Activated CD8-positive, alpha-beta T cell treated with anti-CD3 and anti-CD28 coated beads, Interleukin-2, amount 10 ng/mL, durations not matched to agents 7 days and 5 days (primary cell): Measurements from ENCODE around the gene PRPF6. TPM values are rescaled to one million over a fixed set of nuclear protein-coding genes. Genes with fewer than 3 reads are reported as not detected.
"Not testable (repeated sequence)": the region's sequence is repeated elsewhere in the genome, so short reads cannot be mapped to it uniquely, and the experiment has no call there.

Experiments used
- ATAC-seq: fragments of 150-1000 bp; cut with Tn5 transposase; one replicate; pipeline ENCODE4 v1.10.0; 2021; ENCODE audit warnings: moderate library complexity
- CTCF ChIA-PET: fragments of 350-600 bp; sonication (Branson Sonifier 250); formaldehyde crosslinking; loops from one replicate; lab custom pipeline; 2021; ENCODE audit warnings: antibody characterized with exemption; lab: Charles Lee
- POLR2A ChIA-PET: fragments of 350-600 bp; sonication (Branson Sonifier 250); formaldehyde crosslinking; loops from one replicate; lab custom pipeline; 2021; ENCODE audit warnings: antibody characterized with exemption; lab: Charles Lee
- DNase-seq: peaks from one replicate; pipeline ENCODE4 v3.0.0-alpha.2; 2020
- H3K27ac Mint-ChIP-seq: one replicate; pipeline ENCODE4 v1.8.0; 2021; ENCODE audit warnings: mild to moderate bottlenecking, mixed read lengths
- H3K27me3 Mint-ChIP-seq: one replicate; pipeline ENCODE4 v1.8.0; 2021; ENCODE audit warnings: low read depth, mixed read lengths
- H3K36me3 Mint-ChIP-seq: one replicate; pipeline ENCODE4 v1.8.0; 2021; ENCODE audit warnings: low read depth, mixed read lengths
- H3K4me1 Mint-ChIP-seq: one replicate; pipeline ENCODE4 v1.8.0; 2021; ENCODE audit warnings: low read depth, mixed read lengths
- H3K4me3 Mint-ChIP-seq: one replicate; pipeline ENCODE4 v1.8.0; 2021; ENCODE audit warnings: mild to moderate bottlenecking, mixed read lengths
- H3K9me3 Mint-ChIP-seq: one replicate; pipeline ENCODE4 v1.8.0; 2022; ENCODE audit warnings: mixed read lengths; ENCODE audit not compliant: insufficient read depth
- total RNA-seq, 2 experiments: library from RNA; stranded (reverse); gene quantifications; one replicate each; pipeline ENCODE4 v1.2.3, GENCODE V29; 2021

PRPF6 gene
- total RNA-seq, 2 experiments from 2014 or later = 64.7 to 68.3 TPM

DNA sequence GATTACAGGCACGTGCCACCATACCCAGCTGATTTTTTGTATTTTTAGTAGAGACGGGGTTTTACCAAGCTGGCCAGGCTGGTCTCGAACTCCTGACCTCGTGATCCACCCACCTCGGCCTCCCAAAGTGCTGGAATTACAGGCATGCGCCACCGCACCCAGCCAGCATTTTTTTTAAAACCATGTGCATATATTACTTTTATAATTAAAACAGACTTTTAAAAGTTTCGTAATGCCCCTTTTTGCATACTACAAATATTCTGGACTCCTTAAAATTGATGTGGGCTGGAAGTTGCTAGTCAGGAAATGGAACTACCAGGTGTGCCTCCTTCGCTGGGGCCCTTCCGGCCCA lies 9.0 kb upstream of the PRPF6 start:
- not testable (repeated sequence) for H3K4me3 Mint-ChIP-seq, DNase-seq, H3K27me3 Mint-ChIP-seq, ATAC-seq, H3K9me3 Mint-ChIP-seq, H3K27ac Mint-ChIP-seq
- POLR2A ChIA-PET = interaction anchor here (1.1 kb wide), 1 partner anchor 10 kb away, joined by 3 read pairs; no protein-coding TSS in a partner anchor
- peaks cover 26% of the 10 kb centered on the region for H3K36me3 Mint-ChIP-seq
- peaks cover 42% of the 10 kb centered on the region for H3K4me1 Mint-ChIP-seq
- CTCF ChIA-PET = interaction anchor here (2.4 kb wide), 1 partner anchor 435 kb away, joined by 10 read pairs; the partner anchor contains the start of gene PTK6

DNA sequence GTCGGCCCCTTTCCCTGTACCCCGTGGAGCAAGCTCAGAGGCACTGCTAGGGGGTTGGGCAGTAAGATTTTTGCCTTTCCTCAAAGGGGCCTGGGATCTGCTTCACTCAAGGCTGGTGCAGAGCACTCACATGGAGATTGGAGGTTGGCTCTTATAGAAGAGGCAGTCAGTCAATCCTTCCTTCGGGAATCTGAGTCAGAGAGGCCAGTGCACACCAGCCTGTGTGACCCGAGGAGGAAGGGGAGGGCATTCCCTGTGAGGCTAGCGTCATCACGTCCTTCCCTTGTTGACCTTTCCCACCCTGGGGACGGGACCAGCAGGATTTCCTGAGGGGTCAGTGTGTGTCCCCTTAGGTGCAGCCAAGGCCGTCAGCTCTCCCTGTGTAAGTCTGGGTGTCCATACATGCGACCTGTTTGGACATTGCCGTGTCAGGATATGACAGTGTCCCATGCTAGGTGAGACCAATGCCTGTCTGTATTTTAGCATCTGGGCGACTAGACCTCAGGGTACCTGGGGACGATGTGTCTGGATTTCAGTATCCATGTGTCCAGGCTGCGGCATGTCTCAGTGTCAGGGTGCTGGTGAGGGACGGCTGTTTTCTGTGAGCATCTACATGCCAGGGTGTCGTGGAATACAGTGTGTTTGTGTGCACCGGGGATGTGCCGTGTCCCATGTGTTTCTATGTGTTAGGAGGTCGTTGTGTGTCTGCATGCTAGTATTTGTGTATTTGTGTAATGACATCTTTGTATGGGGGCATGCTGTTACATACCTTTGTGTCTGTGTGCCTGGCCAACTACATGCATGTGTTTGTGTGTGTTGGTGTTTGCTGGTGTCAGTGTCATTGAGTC lies 8.4 kb upstream of the PRPF6 start:
- Mint-ChIP-seq H3K36me3 (peaks cover 28% of the 10 kb centered on the region), H3K4me3 (no peak overlapping the region), H3K4me1 (peaks cover 48% of the 10 kb centered on the region), H3K9me3 (no peaks in the 10 kb centered on the region), H3K27me3 (no peaks in the 10 kb centered on the region), H3K27ac (no peak overlapping the region)
- ChIA-PET POLR2A (interaction anchor here (1.1 kb wide), 1 partner anchor 9 kb away, joined by 3 read pairs; no protein-coding TSS in a partner anchor), CTCF (interaction anchor here (0.7 to 3.7 kb wide), 6 partner anchors 10 to 435 kb away, joined by 3 to 17 read pairs (median 8); partner anchors contain the start of genes C20orf204, PTK6 and UCKL1)
- DNase-seq (no peak), ATAC-seq (no peak)

DNA sequence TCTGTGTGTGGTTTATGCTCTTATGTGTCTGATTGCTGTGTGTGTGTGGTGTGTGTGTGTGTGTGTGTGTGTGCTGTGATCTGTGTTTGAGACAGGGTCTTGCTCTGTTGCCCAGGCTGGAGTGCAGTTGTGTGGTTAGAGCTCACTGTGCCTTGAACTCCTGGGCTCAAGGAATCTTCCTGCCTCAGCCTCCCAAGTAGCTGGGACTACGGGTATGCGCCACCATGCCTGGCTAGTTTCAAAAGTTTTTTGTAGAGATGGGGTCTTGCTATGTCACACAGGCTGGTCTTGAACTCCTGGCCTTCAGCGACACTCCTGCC lies 7.8 kb upstream of the PRPF6 start:
- CTCF ChIA-PET = interaction anchor here (0.7 to 3.7 kb wide), 11 partner anchors 9 to 455 kb away, joined by 3 to 17 read pairs (median 8); partner anchors contain the start of genes C20orf204, PTK6 and UCKL1
- ATAC-seq (no peak), DNase-seq (no peak)
- peaks cover 23% of the 10 kb centered on the region for H3K36me3 Mint-ChIP-seq
- no peak overlapping the region for H3K4me3 Mint-ChIP-seq
- no peak overlapping the region for H3K27ac Mint-ChIP-seq
- POLR2A ChIA-PET = interaction anchor here (1.1 kb wide), 1 partner anchor 9 kb away, joined by 3 read pairs; no protein-coding TSS in a partner anchor
- H3K4me1 Mint-ChIP-seq = peaks cover 54% of the 10 kb centered on the region
- no peaks in the 10 kb centered on the region for H3K9me3 Mint-ChIP-seq
- H3K27me3 Mint-ChIP-seq = no peaks in the 10 kb centered on the region

DNA sequence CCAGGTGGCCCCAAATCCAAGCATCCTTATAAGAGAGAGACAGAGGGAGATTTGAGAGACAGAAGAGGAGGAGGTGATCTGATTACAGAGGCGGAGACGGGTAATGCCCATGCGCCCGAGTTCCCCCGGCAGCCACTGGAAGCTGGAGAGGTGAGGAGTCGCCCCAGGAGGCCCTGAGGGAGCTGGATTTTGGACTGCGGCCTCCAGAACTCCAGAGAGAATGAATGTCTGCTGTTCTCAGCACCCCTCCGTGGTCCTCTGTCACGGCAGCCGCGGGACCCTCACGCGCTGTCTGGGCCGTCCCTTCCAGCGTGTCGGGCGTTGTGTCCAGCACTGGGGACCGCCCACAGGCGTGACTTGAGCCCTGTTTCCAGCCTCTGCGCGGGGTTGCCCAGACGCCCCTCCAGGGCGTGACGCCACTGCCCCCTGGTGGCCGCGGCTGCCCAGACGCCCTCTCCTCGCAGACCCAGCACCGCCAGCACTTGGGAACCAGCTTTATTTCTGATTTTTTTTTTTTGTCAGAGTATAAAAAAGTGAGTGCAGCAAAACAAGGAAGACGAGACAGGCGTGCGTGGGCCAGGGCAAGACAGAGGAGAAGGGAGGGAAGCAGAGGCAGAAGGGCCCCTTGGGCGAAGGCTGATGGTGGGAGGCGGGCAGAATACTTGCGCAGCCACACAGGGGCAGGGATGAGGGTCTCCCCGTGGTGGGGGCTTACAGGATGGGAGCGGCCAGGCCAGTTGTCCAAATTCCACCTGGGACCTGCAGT lies 7.1 kb upstream of the PRPF6 start:
- H3K36me3 Mint-ChIP-seq = peaks cover 20% of the 10 kb centered on the region
- no peaks in the 10 kb centered on the region for H3K27me3 Mint-ChIP-seq
- peaks cover 52% of the 10 kb centered on the region for H3K4me1 Mint-ChIP-seq
- ATAC-seq (peak; percentile 54), DNase-seq (peak; percentile 79)
- H3K4me3 Mint-ChIP-seq = no peak overlapping the region
- H3K27ac Mint-ChIP-seq = no peak overlapping the region
- CTCF ChIA-PET = interaction anchor here (0.6 to 3.7 kb wide), 22 partner anchors 12 to 456 kb away, joined by 3 to 17 read pairs (median 3); partner anchors contain the start of genes ARFRP1, C20orf204, PPDPF and PTK6
- POLR2A ChIA-PET = no interaction called here
- H3K9me3 Mint-ChIP-seq = no peaks in the 10 kb centered on the region

DNA sequence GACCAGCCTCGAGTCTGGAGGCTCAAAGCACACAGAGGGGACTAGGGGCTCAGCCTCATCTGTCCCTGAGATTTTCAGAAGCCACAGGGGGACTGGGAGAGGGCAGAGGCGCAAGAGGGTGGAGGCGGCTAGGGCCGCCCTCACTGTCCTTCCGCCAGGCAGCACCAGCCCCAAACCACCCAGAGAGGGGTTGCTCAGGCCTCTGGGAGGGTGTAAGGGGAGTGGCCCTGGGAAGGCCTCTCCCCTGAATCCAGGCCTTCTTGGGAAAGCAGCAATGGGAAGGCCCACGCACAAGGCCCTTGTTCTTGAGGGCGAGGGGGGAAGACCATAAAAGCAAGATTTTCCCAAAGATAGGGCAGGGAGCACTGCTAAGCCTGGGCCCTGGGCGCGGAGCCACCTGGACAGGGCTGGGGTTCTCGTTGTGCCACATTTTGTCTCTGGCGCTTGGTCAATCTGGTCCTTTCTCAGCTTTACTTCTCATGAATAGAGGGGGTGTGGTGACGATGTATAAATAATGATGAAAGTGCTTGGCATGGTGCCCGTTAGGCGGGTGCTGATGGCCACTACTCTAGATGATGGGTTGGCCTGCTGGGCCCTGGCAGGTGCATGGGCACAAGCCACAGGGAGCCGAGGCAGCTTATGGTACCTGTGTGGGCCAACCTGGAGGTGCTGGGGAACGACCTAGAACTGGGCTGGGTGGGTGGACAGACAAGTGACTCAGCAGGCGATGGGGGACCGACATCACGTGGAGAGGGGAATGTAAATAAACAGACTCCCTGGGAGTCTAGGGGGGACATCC lies 6.3 kb upstream of the PRPF6 start:
- H3K36me3 Mint-ChIP-seq = peaks cover 20% of the 10 kb centered on the region
- no peaks in the 10 kb centered on the region for H3K27me3 Mint-ChIP-seq
- no peak for ATAC-seq
- no peaks in the 10 kb centered on the region for H3K9me3 Mint-ChIP-seq
- no peak overlapping the region for H3K27ac Mint-ChIP-seq
- H3K4me3 Mint-ChIP-seq = no peak overlapping the region
- ChIA-PET POLR2A (interaction anchor here (0.8 kb wide), 1 partner anchor 18 kb away, joined by 3 read pairs; the partner anchor contains the start of gene UCKL1), CTCF (interaction anchor here (0.6 to 3.7 kb wide), 19 partner anchors 12 to 454 kb away, joined by 3 to 17 read pairs (median 4); partner anchors contain the start of genes ARFRP1, C20orf204, PPDPF and PTK6)
- peaks cover 50% of the 10 kb centered on the region for H3K4me1 Mint-ChIP-seq
- no peak for DNase-seq

DNA sequence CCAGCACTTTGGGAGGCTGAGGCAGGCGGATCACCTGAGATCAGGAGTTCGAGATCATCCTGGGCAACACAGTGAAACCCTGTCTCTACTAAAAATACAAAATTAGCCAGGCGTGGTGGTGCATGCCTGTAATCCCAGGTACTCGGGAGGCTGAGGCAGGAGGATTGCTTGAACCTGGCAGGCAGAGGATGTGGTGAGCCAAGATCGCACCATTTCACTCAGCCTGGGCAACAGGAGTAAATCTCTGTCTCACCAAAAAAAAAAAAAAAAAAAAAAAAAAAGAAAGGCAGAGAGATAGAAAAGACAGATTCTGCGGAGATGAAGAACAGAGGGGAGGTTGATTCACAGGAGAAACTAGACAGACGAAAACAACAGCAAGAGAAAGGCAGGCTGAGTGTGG lies 4.4 kb upstream of the PRPF6 start:
- DNase-seq, H3K27me3 Mint-ChIP-seq, ATAC-seq, H3K9me3 Mint-ChIP-seq: not testable (repeated sequence)
- Mint-ChIP-seq H3K27ac (peak overlapping the region; percentile 83), H3K4me3 (peak overlapping the region; percentile 30), H3K4me1 (peaks cover 58% of the 10 kb centered on the region), H3K36me3 (peaks cover 20% of the 10 kb centered on the region)
- ChIA-PET POLR2A (interaction anchor here (2.0 kb wide), 1 partner anchor 62 kb away, joined by 13 read pairs; no protein-coding TSS in a partner anchor), CTCF (interaction anchor here (1.7 to 3.7 kb wide), 2 partner anchors 62 kb away, joined by 17 to 20 read pairs; no protein-coding TSS in a partner anchor)

DNA sequence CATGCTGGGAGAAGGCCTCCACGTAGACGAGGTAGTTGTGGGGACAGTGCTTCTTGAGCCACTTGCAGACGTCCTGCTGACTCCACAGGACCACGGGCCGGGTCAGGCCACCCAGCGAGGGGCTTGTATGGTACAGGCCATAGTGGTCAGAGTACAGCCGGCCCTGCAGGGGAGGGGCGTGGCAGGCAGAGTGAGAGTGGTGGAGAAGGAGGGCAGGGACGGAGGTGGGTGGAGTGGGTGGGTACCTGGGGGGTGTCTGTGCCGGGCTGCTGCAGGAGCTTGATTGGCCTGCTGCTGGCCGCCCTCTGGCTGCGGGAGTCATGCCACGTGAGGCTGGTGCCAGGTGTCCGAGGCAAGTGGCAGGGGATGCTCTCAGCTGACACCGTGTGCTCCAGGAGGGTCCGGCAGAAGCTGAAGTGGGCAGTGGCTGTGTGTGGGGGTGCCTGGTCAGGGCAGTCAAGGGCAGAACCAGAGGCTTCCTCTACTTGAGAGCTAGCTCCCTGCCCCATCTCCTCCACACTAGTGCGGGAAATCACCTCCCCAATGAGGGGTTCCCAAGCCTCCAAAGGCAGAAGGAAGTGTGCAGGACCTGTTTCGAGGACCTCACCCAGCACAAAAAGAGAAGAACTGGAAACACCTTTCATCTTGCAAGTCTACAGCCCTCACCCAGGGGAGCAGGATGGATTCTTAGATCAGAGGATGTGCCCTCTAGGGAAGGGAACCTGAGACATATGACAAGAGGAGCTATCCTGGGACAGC lies 3.8 kb upstream of the PRPF6 start:
- Mint-ChIP-seq H3K4me3 (peak overlapping the region; percentile 76), H3K36me3 (peaks cover 22% of the 10 kb centered on the region), H3K9me3 (no peaks in the 10 kb centered on the region), H3K27me3 (no peaks in the 10 kb centered on the region), H3K4me1 (peaks cover 61% of the 10 kb centered on the region), H3K27ac (peak overlapping the region; percentile 83)
- DNase-seq (no peak), ATAC-seq (no peak)
- POLR2A ChIA-PET = interaction anchor here (0.8 to 2.0 kb wide), 3 partner anchors 57 to 62 kb away, joined by 3 to 13 read pairs (median 4); no protein-coding TSS in a partner anchor
- CTCF ChIA-PET = interaction anchor here (0.7 to 1.7 kb wide), 9 partner anchors 9 to 335 kb away, joined by 3 to 20 read pairs (median 3); no protein-coding TSS in a partner anchor

DNA sequence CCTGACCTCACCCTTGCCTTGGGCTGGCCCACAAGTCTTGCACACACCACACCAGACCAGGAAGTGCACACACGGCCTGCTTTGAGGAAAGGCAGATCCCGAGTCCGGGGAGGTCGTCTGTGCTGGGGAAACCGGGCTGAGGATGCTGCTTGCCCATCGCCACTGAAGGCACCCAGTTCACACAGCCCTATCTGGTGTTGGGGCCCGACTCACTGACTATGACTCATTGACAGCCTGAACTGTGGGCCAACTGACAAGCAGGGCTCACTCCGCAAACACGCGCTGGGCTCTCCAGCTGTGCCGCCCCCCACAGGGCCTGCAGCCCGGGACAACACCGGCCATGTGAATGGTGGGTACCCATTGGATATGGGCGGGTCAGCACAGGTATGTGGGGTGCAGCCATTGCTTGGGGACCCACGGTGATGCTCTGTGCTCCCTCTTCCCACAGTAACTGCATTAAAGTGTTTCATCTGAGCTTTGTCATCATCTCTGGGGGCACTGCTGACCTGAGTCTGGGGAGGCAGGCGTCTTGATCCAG lies 3.1 kb upstream of the PRPF6 start:
- ChIA-PET CTCF (interaction anchor here (0.7 to 1.7 kb wide), 9 partner anchors 9 to 336 kb away, joined by 3 to 20 read pairs (median 3); no protein-coding TSS in a partner anchor), POLR2A (interaction anchor here (0.8 to 2.0 kb wide), 3 partner anchors 56 to 61 kb away, joined by 3 to 13 read pairs (median 4); no protein-coding TSS in a partner anchor)
- peak overlapping the region; percentile 83 for H3K27ac Mint-ChIP-seq
- H3K36me3 Mint-ChIP-seq = peaks cover 28% of the 10 kb centered on the region
- H3K4me3 Mint-ChIP-seq = peak overlapping the region; percentile 76
- DNase-seq (peak; percentile 77), ATAC-seq (peak; percentile 44)
- no peaks in the 10 kb centered on the region for H3K27me3 Mint-ChIP-seq
- peaks cover 66% of the 10 kb centered on the region for H3K4me1 Mint-ChIP-seq
- no peaks in the 10 kb centered on the region for H3K9me3 Mint-ChIP-seq

DNA sequence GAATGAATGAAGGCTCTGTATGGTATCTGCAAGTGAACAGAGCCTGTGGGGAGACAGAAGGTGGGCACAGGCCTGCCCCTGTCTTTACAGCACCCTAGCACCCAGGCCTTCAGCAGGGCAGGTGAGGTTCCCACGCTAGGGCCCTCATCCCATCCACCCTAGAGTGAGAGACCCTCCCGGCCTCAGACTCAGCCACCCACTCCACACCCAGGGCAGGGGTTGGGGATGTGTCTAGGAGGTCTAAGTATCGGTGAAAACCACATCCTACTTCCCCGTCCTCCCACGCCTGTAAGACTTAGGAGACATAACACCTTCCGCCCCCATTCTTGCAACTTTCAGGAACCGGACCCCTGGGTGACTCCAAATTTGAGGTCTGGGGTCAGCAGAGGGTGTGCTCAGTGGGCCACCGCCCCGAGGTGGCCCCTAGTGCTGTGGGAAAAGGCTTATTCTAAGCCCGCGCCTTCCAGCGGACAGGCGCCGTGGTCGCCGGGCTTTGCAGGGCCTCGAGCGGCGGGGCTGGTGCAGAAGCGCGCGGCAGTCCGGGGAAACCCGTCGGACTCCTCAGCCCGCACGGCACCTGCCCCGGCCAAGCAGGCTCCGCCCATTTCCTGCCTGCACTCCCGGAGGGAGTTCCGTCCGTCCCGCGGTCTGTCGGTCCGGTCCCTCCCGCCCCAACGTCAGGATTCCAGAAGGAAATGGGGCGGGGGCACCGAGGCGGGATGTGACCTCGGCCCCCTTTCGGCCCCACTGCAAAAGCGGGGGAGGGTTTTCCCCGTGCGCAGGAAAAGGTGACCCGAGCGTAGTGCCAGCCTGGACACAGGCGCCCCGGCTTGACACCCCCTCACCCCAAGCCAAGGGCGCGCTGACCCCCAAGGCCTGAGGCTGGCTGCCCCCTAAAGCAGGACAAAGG lies 2.4 kb upstream of the PRPF6 start:
- POLR2A ChIA-PET = interaction anchor here (0.8 to 4.0 kb wide), 6 partner anchors 32 to 114 kb away, joined by 3 to 77 read pairs (median 6); partner anchors contain the start of genes C20orf204 and TPD52L2
- peak; percentile 8 for ATAC-seq

More for the DNA sequence above, 2.4 kb upstream of the PRPF6 start:
- Mint-ChIP-seq H3K9me3 (no peaks in the 10 kb centered on the region), H3K4me1 (peaks cover 69% of the 10 kb centered on the region), H3K27me3 (no peaks in the 10 kb centered on the region), H3K4me3 (peak overlapping the region; percentile 76), H3K36me3 (peaks cover 34% of the 10 kb centered on the region), H3K27ac (peak overlapping the region; percentile 83)
- peak; percentile 73 for DNase-seq
- CTCF ChIA-PET = interaction anchor here (0.8 to 4.4 kb wide), 15 partner anchors 14 to 337 kb away, joined by 3 to 197 read pairs (median 3); partner anchors contain the start of genes ARFRP1, C20orf204, UCKL1 and ZGPAT
